ENCODE measurements around the gene UBE2O.
A peak's percentile ranks its signal among the peaks of the same experiment; 100 is the strongest.

The UBE2O gene

GRCh38 chr17:76493505-76494167, 40.7 kb upstream of the UBE2O start:
- TF ChIP-seq EGR2 (tag by site-specific recombination; IDR thresholded peaks at IDR 0.05; ENCODE audit: low read depth), result peak; percentile 89
- TF ChIP-seq SP2 (tag by site-specific recombination; IDR thresholded peaks at IDR 0.05), result peak; percentile 4; the same call in 1 of the 2 replicates
- TF ChIP-seq ZNF596 (tag by site-specific recombination; IDR thresholded peaks at IDR 0.05), result no peak
- TF ChIP-seq ZFHX2 (tag by site-specific recombination; conservative IDR thresholded peaks at IDR 0.05), result peak; percentile 83
- peak; percentile 30; the same call in 1 of the 2 replicates for TF ChIP-seq ZNF341 (tag by site-specific recombination; IDR thresholded peaks at IDR 0.05; ENCODE audit: low read depth)
- no peak for TF ChIP-seq ZNF707 (tag by site-specific recombination; IDR thresholded peaks at IDR 0.05)
- ChIA-PET POLR2A (interaction anchor here (0.5 kb wide), 1 partner anchor 26 kb away, joined by 4 read pairs; no protein-coding TSS in a partner anchor), CTCF (interaction anchor here (0.5 to 2.3 kb wide), 8 partner anchors 12 to 188 kb away, joined by 3 to 8 read pairs (median 3); partner anchors contain the start of gene AANAT)
- H3K9me3 ChIP-seq (ENCODE audit: control insufficient read depth, insufficient read depth, low read depth, low read length), result no peaks in the 10 kb centered on the region
- H3K4me1 ChIP-seq (ENCODE audit: control insufficient read depth, insufficient read depth, low read length), result peaks cover 4% of the 10 kb centered on the region; the same call in 1 of the 2 replicates
- H3K27ac ChIP-seq (ENCODE audit: extremely low read depth, low read depth, low read length), result no peak overlapping the region
- no peak overlapping the region for H3K4me3 ChIP-seq (ENCODE audit: low read depth, low read length)
- H3K36me3 ChIP-seq (ENCODE audit: control insufficient read depth in 2 of 2, insufficient read depth in 1 of 2, low read length in 2 of 2), result no peaks in the 10 kb centered on the region

GRCh38 chr17:76492989-76493501, 40.1 kb upstream of the UBE2O start:
- no peak overlapping the region for H3K4me3 ChIP-seq (ENCODE audit: low read depth, low read length)
- H3K4me1 ChIP-seq (ENCODE audit: control insufficient read depth, insufficient read depth, low read length), result peaks cover 4% of the 10 kb centered on the region; the same call in 1 of the 2 replicates
- H3K36me3 ChIP-seq (ENCODE audit: control insufficient read depth in 2 of 2, insufficient read depth in 1 of 2, low read length in 2 of 2), result no peaks in the 10 kb centered on the region
- CTCF ChIA-PET, result interaction anchor here (0.5 to 2.3 kb wide), 10 partner anchors 12 to 189 kb away, joined by 3 to 8 read pairs (median 3); partner anchors contain the start of gene AANAT
- POLR2A ChIA-PET, result interaction anchor here (0.5 kb wide), 1 partner anchor 27 kb away, joined by 4 read pairs; no protein-coding TSS in a partner anchor
- H3K27ac ChIP-seq (ENCODE audit: extremely low read depth, low read depth, low read length), result no peak overlapping the region
- TF ChIP-seq PRDM4 (tag by site-specific recombination; IDR thresholded peaks at IDR 0.05) (peak; percentile 94), ZNF341 (tag by site-specific recombination; IDR thresholded peaks at IDR 0.05; ENCODE audit: low read depth) (peak; percentile 85), ZIC2 (tag by site-specific recombination; IDR thresholded peaks at IDR 0.05) (peak; percentile 93), PRDM1 (tag by site-specific recombination; IDR thresholded peaks at IDR 0.05) (0 out of 2 replicates have a peak, but pooled peaks have one; percentile 19), INSM2 (tag by site-specific recombination; IDR thresholded peaks at IDR 0.05) (no peak), ZSCAN16 (tag by site-specific recombination; IDR thresholded peaks at IDR 0.05) (no peak), ZBTB7A (tag by site-specific recombination; IDR thresholded peaks at IDR 0.05; ENCODE audit: low read depth) (no peak), ZNF692 (tag by site-specific recombination; IDR thresholded peaks at IDR 0.05) (no peak), ELK4 (IDR thresholded peaks at IDR 0.05; ENCODE audit: borderline replicate concordance, low read depth, low read length) (no peak), ZFHX2 (tag by site-specific recombination; conservative IDR thresholded peaks at IDR 0.05) (peak; percentile 74), EGR2 (tag by site-specific recombination; IDR thresholded peaks at IDR 0.05; ENCODE audit: low read depth) (peak; percentile 70; the same call in 1 of the 2 replicates), ZBTB48 (tag by site-specific recombination; IDR thresholded peaks at IDR 0.05) (0 out of 2 replicates have a peak, but pooled peaks have one; percentile 31)
- no peaks in the 10 kb centered on the region for H3K9me3 ChIP-seq (ENCODE audit: control insufficient read depth, insufficient read depth, low read depth, low read length)
